ENCODE data around the gene MMS19.

Gene MMS19

GRCh38 chr10:97485647-97486281 is 12.5 kb downstream of the MMS19 start:
- Histone ChIP-seq H3K4me1 (ENCODE audit: control insufficient read depth, low read length) (peaks cover 12% of the 10 kb centered on the region), H3K4me3 (ENCODE audit: low read length) (no peak overlapping the region), H4K20me1 (ENCODE audit: control insufficient read depth, insufficient read depth, low read depth, low read length) (peaks cover 4% of the 10 kb centered on the region), H3K79me2 (ENCODE audit: control insufficient read depth, low read length) (peaks cover 68% of the 10 kb centered on the region), H3K9me3 (ENCODE audit: control insufficient read depth, insufficient read depth, low read length) (no peaks in the 10 kb centered on the region), H3K4me2 (ENCODE audit: low read length) (no peak overlapping the region), H3K27ac (ENCODE audit: low read depth, low read length) (no peak overlapping the region), H3F3A (ENCODE audit: control insufficient read depth, insufficient read depth) (no peaks in the 10 kb centered on the region), H3K9me2 (replicated peaks; ENCODE audit: control insufficient read depth, low read length) (no peaks in the 10 kb centered on the region), H3K27me3 (ENCODE audit: control insufficient read depth, low read length) (no peaks in the 10 kb centered on the region), H3K36me3 (ENCODE audit: control insufficient read depth, low read length) (peaks cover 48% of the 10 kb centered on the region)
- TF ChIP-seq EZH2phosphoT487 (IDR thresholded peaks at IDR 0.05; ENCODE audit: borderline replicate concordance, low read length): no peak
- TF ChIP-seq, protein P1, sequence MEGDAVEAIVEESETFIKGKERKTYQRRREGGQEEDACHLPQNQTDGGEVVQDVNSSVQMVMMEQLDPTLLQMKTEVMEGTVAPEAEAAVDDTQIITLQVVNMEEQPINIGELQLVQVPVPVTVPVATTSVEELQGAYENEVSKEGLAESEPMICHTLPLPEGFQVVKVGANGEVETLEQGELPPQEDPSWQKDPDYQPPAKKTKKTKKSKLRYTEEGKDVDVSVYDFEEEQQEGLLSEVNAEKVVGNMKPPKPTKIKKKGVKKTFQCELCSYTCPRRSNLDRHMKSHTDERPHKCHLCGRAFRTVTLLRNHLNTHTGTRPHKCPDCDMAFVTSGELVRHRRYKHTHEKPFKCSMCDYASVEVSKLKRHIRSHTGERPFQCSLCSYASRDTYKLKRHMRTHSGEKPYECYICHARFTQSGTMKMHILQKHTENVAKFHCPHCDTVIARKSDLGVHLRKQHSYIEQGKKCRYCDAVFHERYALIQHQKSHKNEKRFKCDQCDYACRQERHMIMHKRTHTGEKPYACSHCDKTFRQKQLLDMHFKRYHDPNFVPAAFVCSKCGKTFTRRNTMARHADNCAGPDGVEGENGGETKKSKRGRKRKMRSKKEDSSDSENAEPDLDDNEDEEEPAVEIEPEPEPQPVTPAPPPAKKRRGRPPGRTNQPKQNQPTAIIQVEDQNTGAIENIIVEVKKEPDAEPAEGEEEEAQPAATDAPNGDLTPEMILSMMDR (IDR thresholded peaks at IDR 0.05; ENCODE audit: low read depth, low read length, poor library complexity, severe bottlenecking): no peak

DNA sequence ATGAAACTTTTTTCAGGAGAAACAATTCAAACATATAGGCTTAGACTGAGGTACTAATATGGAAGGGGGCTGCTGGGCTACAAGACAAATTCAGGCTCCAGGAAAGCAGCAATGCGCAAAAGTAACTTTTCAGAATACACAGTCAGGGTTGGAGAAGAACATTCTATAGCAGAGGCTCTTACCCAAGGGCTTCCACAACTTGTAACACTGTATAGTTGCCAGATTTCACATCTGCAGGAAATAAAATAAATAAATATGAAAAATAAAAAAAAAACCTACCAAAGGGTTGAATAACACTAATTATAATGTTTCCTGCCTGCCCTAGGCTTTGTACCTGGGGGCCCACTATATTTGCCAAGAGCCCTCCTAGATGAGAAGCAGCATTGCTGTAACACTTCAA is 14.3 kb downstream of the MMS19 start:
- Histone ChIP-seq H3F3A (ENCODE audit: control insufficient read depth, insufficient read depth) (no peaks in the 10 kb centered on the region), H4K20me1 (ENCODE audit: control insufficient read depth, insufficient read depth, low read depth, low read length) (no peaks in the 10 kb centered on the region), H3K9me2 (replicated peaks; ENCODE audit: control insufficient read depth, low read length) (no peaks in the 10 kb centered on the region), H3K9me3 (ENCODE audit: control insufficient read depth, insufficient read depth, low read length) (no peaks in the 10 kb centered on the region), H3K27me3 (ENCODE audit: control insufficient read depth, low read length) (no peaks in the 10 kb centered on the region), H3K36me3 (ENCODE audit: control insufficient read depth, low read length) (peaks cover 55% of the 10 kb centered on the region), H3K27ac (ENCODE audit: low read depth, low read length) (no peak overlapping the region), H3K79me2 (ENCODE audit: control insufficient read depth, low read length) (peaks cover 49% of the 10 kb centered on the region), H3K4me3 (ENCODE audit: low read length) (no peak overlapping the region), H3K4me1 (ENCODE audit: control insufficient read depth, low read length) (no peaks in the 10 kb centered on the region), H3K4me2 (ENCODE audit: low read length) (no peak overlapping the region)
- no peak for TF ChIP-seq EZH2phosphoT487 (IDR thresholded peaks at IDR 0.05; ENCODE audit: borderline replicate concordance, low read length)
- TF ChIP-seq, protein P1 (IDR thresholded peaks at IDR 0.05; ENCODE audit: low read depth, low read length, poor library complexity, severe bottlenecking): no peak

- Histone ChIP-seq H3K27me3 (ENCODE audit: control insufficient read depth, low read length) (no peaks in the 10 kb centered on the region), H3K27ac (ENCODE audit: low read depth, low read length) (no peak overlapping the region), H3F3A (ENCODE audit: control insufficient read depth, insufficient read depth) (no peaks in the 10 kb centered on the region), H3K36me3 (ENCODE audit: control insufficient read depth, low read length) (peaks cover 58% of the 10 kb centered on the region), H3K4me2 (ENCODE audit: low read length) (no peak overlapping the region), H4K20me1 (ENCODE audit: control insufficient read depth, insufficient read depth, low read depth, low read length) (no peaks in the 10 kb centered on the region), H3K4me3 (ENCODE audit: low read length) (no peak overlapping the region), H3K9me2 (replicated peaks; ENCODE audit: control insufficient read depth, low read length) (no peaks in the 10 kb centered on the region), H3K79me2 (ENCODE audit: control insufficient read depth, low read length) (peaks cover 45% of the 10 kb centered on the region), H3K9me3 (ENCODE audit: control insufficient read depth, insufficient read depth, low read length) (no peaks in the 10 kb centered on the region), H3K4me1 (ENCODE audit: control insufficient read depth, low read length) (no peaks in the 10 kb centered on the region)
- no peak for TF ChIP-seq EZH2phosphoT487 (IDR thresholded peaks at IDR 0.05; ENCODE audit: borderline replicate concordance, low read length)
- TF ChIP-seq, protein P1 (IDR thresholded peaks at IDR 0.05; ENCODE audit: low read depth, low read length, poor library complexity, severe bottlenecking): no peak
Measured at GRCh38 chr10:97483506-97483905, 14.7 kb downstream of the MMS19 start.
